Activated T-helper 1 cell treated with anti-CD3 and anti-CD28 coated beads, Interleukin-2, amount 50 U/mL, for 16 hours (primary cell): Measurements from ENCODE around the gene P2RY8.
A peak's percentile ranks its signal among the peaks of the same experiment; 100 is the strongest.
"Not testable (repeated sequence)": the region's sequence is repeated elsewhere in the genome, so short reads cannot be mapped to it uniquely, and the experiment has no call there.

Experiments
- DNase-seq, 2 donors: peaks; one replicate each; pipeline ENCODE4 v3.0.0-alpha.2; 2020; ENCODE audit warnings: low read depth in 1 of 2, low spot score in 1 of 2

Gene P2RY8

GRCh38 chrX:1545776-1546408 is 8.9 kb upstream of the P2RY8 start:
- DNase-seq: no peak

- DNase-seq: no peak
Measured at GRCh38 chrX:1542994-1543725, 6.2 kb upstream of the P2RY8 start.

- not testable (repeated sequence) for DNase-seq
Measured at GRCh38 chrX:1539146-1539545, 2.2 kb upstream of the P2RY8 start.

GRCh38 chrX:1537716-1538090 is 718 bp upstream of the P2RY8 start:
- not testable (repeated sequence) for DNase-seq

GRCh38 chrX:1536712-1537030 is 314 bp downstream of the P2RY8 start:
- DNase-seq: no peak

GRCh38 chrX:1535241-1536041 is 1.5 kb downstream of the P2RY8 start:
- DNase-seq: peak in 1 of 2 donors; percentile 23

GRCh38 chrX:1534301-1535168 is 2.5 kb downstream of the P2RY8 start:
- DNase-seq: peak in 1 of 2 donors; percentile 9

- no peak for DNase-seq
Measured at GRCh38 chrX:1533058-1533457, 3.9 kb downstream of the P2RY8 start.

- DNase-seq: no peak
Measured at GRCh38 chrX:1531096-1531890, 5.7 kb downstream of the P2RY8 start.

- no peak for DNase-seq
Measured at GRCh38 chrX:1529756-1530155, 7.2 kb downstream of the P2RY8 start.

GRCh38 chrX:1529328-1529727 is 7.7 kb downstream of the P2RY8 start:
- no peak for DNase-seq

- no peak for DNase-seq
Measured at GRCh38 chrX:1528884-1529203, 8.1 kb downstream of the P2RY8 start.

GRCh38 chrX:1528186-1528883 is 8.7 kb downstream of the P2RY8 start:
- DNase-seq: no peak

GRCh38 chrX:1527457-1527856 is 9.5 kb downstream of the P2RY8 start:
- no peak for DNase-seq

GRCh38 chrX:1526565-1526964 is 10.4 kb downstream of the P2RY8 start:
- no peak for DNase-seq

GRCh38 chrX:1525583-1526355 is 11.2 kb downstream of the P2RY8 start:
- no peak for DNase-seq

GRCh38 chrX:1524874-1525582 is 12.0 kb downstream of the P2RY8 start:
- no peak for DNase-seq

GRCh38 chrX:1522905-1523304 is 14.1 kb downstream of the P2RY8 start:
- not testable (repeated sequence) for DNase-seq
